ENCODE data around the gene HNRNPM.

Gene HNRNPM

GRCh38 chr19:8513687-8514504, 69.1 kb downstream of the HNRNPM start, which contains the start of gene ZNF414:
TSS of gene ZNF414 (minus strand) at chr19:8514167. CDS start at chr19:8514046, 121 bp downstream.
- no peak for TF ChIP-seq CTCF (conservative IDR thresholded peaks at IDR 0.05)
- H3K27ac ChIP-seq = peak within 1 kb of the TSS; percentile 89

DNA sequence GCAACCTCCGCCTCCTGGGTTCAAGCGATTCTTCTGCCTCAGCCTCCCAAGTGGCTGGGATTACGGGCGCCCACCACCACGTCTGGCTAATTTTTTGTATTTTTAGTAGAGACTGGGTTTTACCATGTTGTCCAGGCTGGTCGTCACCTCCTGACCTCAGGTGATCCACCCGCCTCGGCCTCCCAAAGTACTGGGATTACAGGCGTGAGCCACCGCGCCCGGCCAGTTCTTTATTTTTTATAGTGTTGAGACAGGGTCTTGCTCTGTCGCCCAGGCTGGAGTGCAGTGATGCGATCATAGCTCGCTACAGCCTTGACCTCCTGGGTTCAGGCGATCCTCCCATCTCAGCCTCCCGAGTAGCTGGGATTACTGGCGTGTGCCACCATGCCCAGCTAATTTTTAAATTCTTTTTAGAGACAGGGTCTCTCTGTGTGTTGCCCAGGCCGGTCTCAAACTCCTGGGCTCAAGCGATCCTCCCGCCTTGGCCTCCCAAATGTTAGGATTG, 69.8 kb downstream of the HNRNPM start:
- H3K27ac ChIP-seq = peak overlapping the region; percentile 89

- H3K27ac ChIP-seq = no peak overlapping the region
Observed at GRCh38 chr19:8515317-8515716, 70.5 kb downstream of the HNRNPM start.

GRCh38 chr19:8517551-8518442, 73.0 kb downstream of the HNRNPM start:
- no peak for TF ChIP-seq ZFX (IDR thresholded peaks at IDR 0.05)
- H3K27ac ChIP-seq = no peak overlapping the region

More at GRCh38 chr19:8515317-8515716, 70.5 kb downstream of the HNRNPM start:
- TF ChIP-seq ZFX (IDR thresholded peaks at IDR 0.05) = no peak
- no peak for TF ChIP-seq CTCF (conservative IDR thresholded peaks at IDR 0.05)

- H3K27ac ChIP-seq = no peak overlapping the region
- TF ChIP-seq ZFX (IDR thresholded peaks at IDR 0.05) (no peak), CTCF (conservative IDR thresholded peaks at IDR 0.05) (no peak)
Observed at GRCh38 chr19:8518536-8518935, 73.8 kb downstream of the HNRNPM start.

DNA sequence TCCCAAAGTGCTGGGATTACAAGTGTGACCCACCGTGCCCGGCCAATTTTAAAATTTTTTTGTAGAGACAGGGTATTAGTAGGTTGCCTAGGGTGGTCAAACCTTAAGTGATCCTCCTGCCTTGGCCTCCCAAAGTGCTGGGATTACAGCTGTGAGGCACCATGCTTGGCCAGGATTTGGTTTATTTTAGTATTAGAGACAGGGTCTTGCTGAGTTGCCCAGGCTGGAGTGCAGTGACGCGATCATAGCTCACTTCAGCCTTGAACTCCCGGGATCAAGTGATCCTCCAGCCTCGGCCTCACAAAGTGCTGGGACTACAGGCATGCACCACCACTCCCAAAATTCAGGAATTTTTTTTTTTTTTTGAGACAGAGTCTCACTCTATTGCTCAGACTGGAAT, 74.6 kb downstream of the HNRNPM start:
- no peak overlapping the region for H3K27ac ChIP-seq
- no peak for TF ChIP-seq ZFX (IDR thresholded peaks at IDR 0.05)
- no peak for TF ChIP-seq CTCF (conservative IDR thresholded peaks at IDR 0.05)

GRCh38 chr19:8525401-8525684, 80.6 kb downstream of the HNRNPM start:
- peak overlapping the region; percentile 45 for H3K27ac ChIP-seq
- TF ChIP-seq ZFX (IDR thresholded peaks at IDR 0.05) = no peak

GRCh38 chr19:8526345-8527091, 81.7 kb downstream of the HNRNPM start:
- peak overlapping the region; percentile 70 for H3K27ac ChIP-seq
- TF ChIP-seq ZFX (IDR thresholded peaks at IDR 0.05) (no peak), CTCF (conservative IDR thresholded peaks at IDR 0.05) (no peak)

Data from C4-2B (cell line).